HL-60 (cell line): Measurements from ENCODE around the gene XCR1.
A peak's percentile ranks its signal among the peaks of the same experiment; 100 is the strongest.

Experiments used
- DNase-seq, 2 experiments: peaks; one replicate each; pipeline ENCODE4 v3.0.0-alpha.2; 2010 to 2020; ENCODE audit warnings: low read depth in 1 of 2, low spot score in 1 of 2
- H3K27ac ChIP-seq: fragments of 250-450 bp; sonication (Bioruptor Pico); replicated peaks from 2 replicates; pipeline ENCODE4 v1.5.1; 2020; ENCODE audit warnings: mild to moderate bottlenecking, moderate library complexity
- H3K27me3 ChIP-seq: fragments of 250-450 bp; sonication (Bioruptor Pico); 2 replicates; pipeline ENCODE4 v1.5.1; 2021; ENCODE audit warnings: mild to moderate bottlenecking, moderate library complexity; ENCODE audit not compliant: insufficient read depth, poor library complexity, severe bottlenecking
- H3K4me3 ChIP-seq: replicated peaks from 2 replicates; pipeline ENCODE4 v1.5.1; 2011; ENCODE audit warnings: mild to moderate bottlenecking, control low read depth, low read length; ENCODE audit not compliant: insufficient read depth
- CTCF ChIP-seq: IDR thresholded peaks from one replicate; pipeline ENCODE4 v1.5.1; 2011; ENCODE audit warnings: low read length, control low read depth, inconsistent platforms; ENCODE audit not compliant: insufficient read depth
- GABPA ChIP-seq: IDR thresholded peaks from 2 replicates; pipeline ENCODE4 v1.6.1; 2012; ENCODE audit warnings: low read depth
- POLR2AphosphoS5 ChIP-seq: IDR thresholded peaks from 2 replicates; pipeline ENCODE4 v1.6.1; 2012; ENCODE audit warnings: low read depth
- REST ChIP-seq: IDR thresholded peaks from 2 replicates; pipeline ENCODE4 v1.6.1; 2012; ENCODE audit warnings: low read depth; ENCODE audit not compliant: insufficient replicate concordance
- SPI1 ChIP-seq: IDR thresholded peaks from 2 replicates; pipeline ENCODE4 v1.6.1; 2012; ENCODE audit warnings: low read depth, mild to moderate bottlenecking, borderline replicate concordance

The XCR1 gene

GRCh38 chr3:45995236-45996192, 31.8 kb downstream of the XCR1 start, which contains the start of gene FYCO1:
Gene FYCO1, minus strand, starts transcription at chr3:45995824. Its CDS starts 10,914 bp downstream, at chr3:45984910.
- peak within 1 kb of the TSS; percentile 90 for H3K27ac ChIP-seq
- DNase-seq: peak; percentile 84 to 93

GRCh38 chr3:45994419-45995235, 32.7 kb downstream of the XCR1 start:
- TF ChIP-seq GABPA: no peak
- TF ChIP-seq CTCF: no peak
- no peak for TF ChIP-seq SPI1
- no peak for TF ChIP-seq POLR2AphosphoS5
- TF ChIP-seq REST: no peak
- H3K27ac ChIP-seq: peak overlapping the region; percentile 90
- DNase-seq: peak; percentile 14 to 36
- peak overlapping the region; percentile 88 for H3K4me3 ChIP-seq
- H3K27me3 ChIP-seq: no peaks in the 10 kb centered on the region

More at GRCh38 chr3:45995236-45996192, 31.8 kb downstream of the XCR1 start, which contains the start of gene FYCO1:
- TF ChIP-seq SPI1 (no peak; the same call in 1 of the 2 replicates), POLR2AphosphoS5 (peak; percentile 66; the same call in 1 of the 2 replicates), CTCF (no peak), REST (peak; percentile 43), GABPA (0 out of 2 replicates have a peak, but pooled peaks have one; percentile 12)
- H3K27me3 ChIP-seq: no peaks in the 10 kb centered on the region
- H3K4me3 ChIP-seq: peak within 1 kb of the TSS; percentile 88

- Histone ChIP-seq H3K27ac (no peak overlapping the region), H3K4me3 (no peak overlapping the region)
- TF ChIP-seq CTCF: no peak
- no peak for TF ChIP-seq GABPA
- peak; percentile 54 for TF ChIP-seq SPI1
Observed at GRCh38 chr3:45993421-45994027, 33.8 kb downstream of the XCR1 start.

More at GRCh38 chr3:45993421-45994027, 33.8 kb downstream of the XCR1 start:
- no peaks in the 10 kb centered on the region for H3K27me3 ChIP-seq
- no peak for DNase-seq
